ENCODE measurements around the gene RAB4A.

The RAB4A gene

GRCh38 chr1:229234870-229235472, 35.9 kb upstream of the RAB4A start:
- no peak overlapping the region for H3K4me3 Mint-ChIP-seq
- DNase-seq (ENCODE audit: low spot score in 2 of 2) (no peak), ATAC-seq (ENCODE audit: low read depth) (no peak)
- H3K9me3 Mint-ChIP-seq = no peaks in the 10 kb centered on the region
- H3K27me3 Mint-ChIP-seq = peaks cover 31% of the 10 kb centered on the region
- no peaks in the 10 kb centered on the region for H3K36me3 Mint-ChIP-seq
- no peak overlapping the region for H3K27ac Mint-ChIP-seq
- H3K4me1 Mint-ChIP-seq = peaks cover 4% of the 10 kb centered on the region

GRCh38 chr1:229237320-229237719, 33.6 kb upstream of the RAB4A start:
- H3K4me3 Mint-ChIP-seq = no peak overlapping the region
- no peaks in the 10 kb centered on the region for H3K4me1 Mint-ChIP-seq
- H3K36me3 Mint-ChIP-seq = peaks cover 2% of the 10 kb centered on the region
- ATAC-seq (ENCODE audit: low read depth) (no peak), DNase-seq (ENCODE audit: low spot score in 2 of 2) (no peak)
- no peaks in the 10 kb centered on the region for H3K9me3 Mint-ChIP-seq
- H3K27ac Mint-ChIP-seq = no peak overlapping the region
- H3K27me3 Mint-ChIP-seq = peaks cover 23% of the 10 kb centered on the region

- H3K36me3 Mint-ChIP-seq = peaks cover 2% of the 10 kb centered on the region
- no peak overlapping the region for H3K4me3 Mint-ChIP-seq
- no peaks in the 10 kb centered on the region for H3K9me3 Mint-ChIP-seq
- H3K27me3 Mint-ChIP-seq = peaks cover 20% of the 10 kb centered on the region
- no peaks in the 10 kb centered on the region for H3K4me1 Mint-ChIP-seq
- DNase-seq (ENCODE audit: low spot score in 2 of 2) = no peak
- H3K27ac Mint-ChIP-seq = no peak overlapping the region
- ATAC-seq (ENCODE audit: low read depth) = no peak
Measured at GRCh38 chr1:229238231-229238630, 32.7 kb upstream of the RAB4A start.

- Mint-ChIP-seq H3K27me3 (peaks cover 18% of the 10 kb centered on the region), H3K27ac (no peak overlapping the region), H3K4me1 (no peaks in the 10 kb centered on the region), H3K36me3 (peaks cover 6% of the 10 kb centered on the region), H3K9me3 (peaks cover 4% of the 10 kb centered on the region), H3K4me3 (no peak overlapping the region)
- DNase-seq (ENCODE audit: low spot score in 2 of 2) = no peak
- ATAC-seq (ENCODE audit: low read depth) = no peak
Measured at GRCh38 chr1:229238674-229239415, 32.1 kb upstream of the RAB4A start.

- no peaks in the 10 kb centered on the region for H3K4me1 Mint-ChIP-seq
- peaks cover 13% of the 10 kb centered on the region for H3K36me3 Mint-ChIP-seq
- peaks cover 6% of the 10 kb centered on the region for H3K9me3 Mint-ChIP-seq
- no peak overlapping the region for H3K4me3 Mint-ChIP-seq
- no peak overlapping the region for H3K27ac Mint-ChIP-seq
- ATAC-seq (ENCODE audit: low read depth) (no peak), DNase-seq (ENCODE audit: low spot score in 2 of 2) (no peak)
- H3K27me3 Mint-ChIP-seq = peaks cover 14% of the 10 kb centered on the region
Measured at GRCh38 chr1:229240532-229240931, 30.4 kb upstream of the RAB4A start.

GRCh38 chr1:229241390-229241789, 29.5 kb upstream of the RAB4A start:
- DNase-seq (ENCODE audit: low spot score in 2 of 2) (no peak), ATAC-seq (ENCODE audit: low read depth) (no peak)
- peaks cover 13% of the 10 kb centered on the region for H3K36me3 Mint-ChIP-seq
- H3K4me1 Mint-ChIP-seq = no peaks in the 10 kb centered on the region
- H3K4me3 Mint-ChIP-seq = no peak overlapping the region
- H3K27ac Mint-ChIP-seq = no peak overlapping the region
- peaks cover 10% of the 10 kb centered on the region for H3K27me3 Mint-ChIP-seq
- H3K9me3 Mint-ChIP-seq = peaks cover 6% of the 10 kb centered on the region

GRCh38 chr1:229243638-229244037, 27.3 kb upstream of the RAB4A start:
- peaks cover 13% of the 10 kb centered on the region for H3K36me3 Mint-ChIP-seq
- peaks cover 6% of the 10 kb centered on the region for H3K9me3 Mint-ChIP-seq
- DNase-seq (ENCODE audit: low spot score in 2 of 2) (no peak), ATAC-seq (ENCODE audit: low read depth) (no peak)
- no peaks in the 10 kb centered on the region for H3K4me1 Mint-ChIP-seq
- peaks cover 10% of the 10 kb centered on the region for H3K27me3 Mint-ChIP-seq
- no peak overlapping the region for H3K27ac Mint-ChIP-seq
- H3K4me3 Mint-ChIP-seq = no peak overlapping the region

GRCh38 chr1:229244091-229244490, 26.8 kb upstream of the RAB4A start:
- Mint-ChIP-seq H3K27ac (no peak overlapping the region), H3K36me3 (peaks cover 13% of the 10 kb centered on the region), H3K4me1 (peaks cover 3% of the 10 kb centered on the region), H3K9me3 (peaks cover 6% of the 10 kb centered on the region), H3K27me3 (peaks cover 10% of the 10 kb centered on the region), H3K4me3 (no peak overlapping the region)
- DNase-seq (ENCODE audit: low spot score in 2 of 2) = no peak
- no peak for ATAC-seq (ENCODE audit: low read depth)

GRCh38 chr1:229247871-229248270, 23.0 kb upstream of the RAB4A start:
- H3K27ac Mint-ChIP-seq = no peak overlapping the region
- peaks cover 11% of the 10 kb centered on the region for H3K36me3 Mint-ChIP-seq
- no peak for ATAC-seq (ENCODE audit: low read depth)
- no peak overlapping the region for H3K4me3 Mint-ChIP-seq
- H3K4me1 Mint-ChIP-seq = peaks cover 6% of the 10 kb centered on the region
- DNase-seq (ENCODE audit: low spot score in 2 of 2) = no peak
- peaks cover 9% of the 10 kb centered on the region for H3K27me3 Mint-ChIP-seq
- H3K9me3 Mint-ChIP-seq = peaks cover 6% of the 10 kb centered on the region

- H3K4me1 Mint-ChIP-seq = peaks cover 13% of the 10 kb centered on the region
- H3K27me3 Mint-ChIP-seq = peaks cover 7% of the 10 kb centered on the region
- no peak for ATAC-seq (ENCODE audit: low read depth)
- DNase-seq (ENCODE audit: low spot score in 2 of 2) = no peak
- H3K9me3 Mint-ChIP-seq = peaks cover 1% of the 10 kb centered on the region
- peaks cover 5% of the 10 kb centered on the region for H3K36me3 Mint-ChIP-seq
- H3K27ac Mint-ChIP-seq = no peak overlapping the region
- H3K4me3 Mint-ChIP-seq = no peak overlapping the region
Measured at GRCh38 chr1:229248821-229249817, 21.8 kb upstream of the RAB4A start.

GRCh38 chr1:229249854-229250644, 20.9 kb upstream of the RAB4A start:
- DNase-seq (ENCODE audit: low spot score in 2 of 2) (no peak), ATAC-seq (ENCODE audit: low read depth) (no peak)
- peaks cover 3% of the 10 kb centered on the region for H3K27me3 Mint-ChIP-seq
- H3K27ac Mint-ChIP-seq = no peak overlapping the region
- no peak overlapping the region for H3K4me3 Mint-ChIP-seq
- H3K36me3 Mint-ChIP-seq = no peaks in the 10 kb centered on the region
- peaks cover 15% of the 10 kb centered on the region for H3K4me1 Mint-ChIP-seq
- no peaks in the 10 kb centered on the region for H3K9me3 Mint-ChIP-seq

GRCh38 chr1:229251185-229251584, 19.7 kb upstream of the RAB4A start:
- H3K27me3 Mint-ChIP-seq = peaks cover 4% of the 10 kb centered on the region
- no peak overlapping the region for H3K27ac Mint-ChIP-seq
- no peaks in the 10 kb centered on the region for H3K36me3 Mint-ChIP-seq
- H3K9me3 Mint-ChIP-seq = no peaks in the 10 kb centered on the region
- ATAC-seq (ENCODE audit: low read depth) (no peak), DNase-seq (ENCODE audit: low spot score in 2 of 2) (no peak)
- H3K4me3 Mint-ChIP-seq = no peak overlapping the region
- peaks cover 15% of the 10 kb centered on the region for H3K4me1 Mint-ChIP-seq

- peaks cover 15% of the 10 kb centered on the region for H3K4me1 Mint-ChIP-seq
- H3K27ac Mint-ChIP-seq = no peak overlapping the region
- H3K27me3 Mint-ChIP-seq = peaks cover 4% of the 10 kb centered on the region
- DNase-seq (ENCODE audit: low spot score in 2 of 2) = no peak
- no peaks in the 10 kb centered on the region for H3K9me3 Mint-ChIP-seq
- no peaks in the 10 kb centered on the region for H3K36me3 Mint-ChIP-seq
- ATAC-seq (ENCODE audit: low read depth) = no peak
- no peak overlapping the region for H3K4me3 Mint-ChIP-seq
Measured at GRCh38 chr1:229252228-229252984, 18.5 kb upstream of the RAB4A start.
